ENCODE measurements around the gene GYG2. TPM values are rescaled to one million over a fixed set of nuclear protein-coding genes. Genes with fewer than 3 reads are reported as not detected.
"Not testable (repeated sequence)": the region's sequence is repeated elsewhere in the genome, so short reads cannot be mapped to it uniquely, and the experiment has no call there.

GYG2 gene
- total RNA-seq: not detected in 2 replicates

DNA sequence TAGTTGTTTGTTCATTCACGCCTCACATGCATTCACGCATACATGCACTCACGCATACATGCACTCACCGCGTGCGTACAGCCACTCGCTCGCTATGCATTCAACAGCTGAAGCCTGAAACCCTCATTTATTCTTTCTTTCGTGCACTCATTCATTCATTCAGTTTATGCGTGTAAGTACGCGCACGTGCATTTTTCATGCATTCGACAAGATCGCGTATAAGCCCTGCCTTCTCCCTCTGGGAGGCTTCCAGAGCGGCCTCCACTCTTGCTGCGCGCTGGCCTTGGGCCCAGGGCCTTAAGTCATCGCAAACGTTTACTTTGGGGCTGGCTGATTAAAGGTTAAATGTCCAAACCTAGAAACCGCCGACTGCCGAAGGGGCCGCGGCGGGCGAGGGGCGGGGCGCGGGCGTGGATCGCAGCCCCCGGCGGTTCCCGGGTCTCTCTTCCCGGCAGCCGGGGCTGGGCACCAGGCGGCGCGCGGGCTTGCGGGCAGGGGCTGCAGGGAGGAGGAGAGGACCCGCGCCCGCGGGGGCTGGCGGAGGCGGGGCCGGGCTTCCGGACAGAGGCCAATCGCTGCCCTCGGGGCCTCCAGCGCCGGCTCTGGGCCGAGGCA, at the start of gene GYG2:
Gene GYG2, plus strand, starts transcription at position 587 of the 615 bp plus-strand sequence. CDS start 1,259 bp downstream, outside the sequence.
- Mint-ChIP-seq H3K9me3 (no peaks in the 10 kb centered on the region), H3K36me3 (ENCODE audit: low read depth) (no peaks in the 10 kb centered on the region), H3K4me1 (ENCODE audit: low read depth) (no peaks in the 10 kb centered on the region), H3K27ac (no peak within 1 kb of the TSS), H3K4me3 (no peak within 1 kb of the TSS), H3K27me3 (ENCODE audit: insufficient read depth) (peaks cover 7% of the 10 kb centered on the region)
- intact Hi-C loops (cut with micrococcal nuclease): no loop called here
- DNase-seq (ENCODE audit: low spot score): no peak

- H3K4me3 Mint-ChIP-seq; H3K27me3 Mint-ChIP-seq (ENCODE audit: insufficient read depth); H3K4me1 Mint-ChIP-seq (ENCODE audit: low read depth); intact Hi-C loops (cut with micrococcal nuclease); DNase-seq (ENCODE audit: low spot score); H3K36me3 Mint-ChIP-seq (ENCODE audit: low read depth); H3K27ac Mint-ChIP-seq; H3K9me3 Mint-ChIP-seq: not testable (repeated sequence)
Observed at GRCh38 chrX:2780472-2781225, 48.1 kb upstream of the GYG2 start.

GRCh38 chrX:2781226-2781571, 47.5 kb upstream of the GYG2 start:
- H3K9me3 Mint-ChIP-seq: no peaks in the 10 kb centered on the region
- no peak overlapping the region for H3K27ac Mint-ChIP-seq
- no peak for DNase-seq (ENCODE audit: low spot score)
- H3K4me3 Mint-ChIP-seq: no peak overlapping the region
- intact Hi-C loops (cut with micrococcal nuclease): no loop called here
- peaks cover 8% of the 10 kb centered on the region for H3K27me3 Mint-ChIP-seq (ENCODE audit: insufficient read depth)
- H3K4me1 Mint-ChIP-seq (ENCODE audit: low read depth): no peaks in the 10 kb centered on the region
- H3K36me3 Mint-ChIP-seq (ENCODE audit: low read depth): no peaks in the 10 kb centered on the region

DNA sequence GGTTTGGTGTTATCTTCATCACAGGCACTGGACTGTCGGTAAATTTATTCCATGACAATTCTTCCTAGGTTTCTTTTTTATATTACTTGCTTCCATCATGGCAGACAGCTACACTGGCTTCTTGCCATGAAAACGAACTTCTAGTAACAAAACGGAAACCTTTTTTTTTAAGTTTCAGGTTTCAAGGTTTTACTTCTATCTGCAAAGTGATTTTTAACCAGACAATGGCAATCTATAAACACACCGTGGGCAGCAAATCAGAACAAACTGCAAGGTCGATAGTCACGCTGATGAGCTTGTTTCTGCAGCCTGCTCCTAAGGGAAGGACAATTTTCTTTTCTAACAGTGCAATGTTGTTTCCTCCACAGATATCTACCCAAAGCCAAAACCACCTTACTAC, 47.0 kb upstream of the GYG2 start:
- H3K27me3 Mint-ChIP-seq (ENCODE audit: insufficient read depth): peaks cover 8% of the 10 kb centered on the region

DNA sequence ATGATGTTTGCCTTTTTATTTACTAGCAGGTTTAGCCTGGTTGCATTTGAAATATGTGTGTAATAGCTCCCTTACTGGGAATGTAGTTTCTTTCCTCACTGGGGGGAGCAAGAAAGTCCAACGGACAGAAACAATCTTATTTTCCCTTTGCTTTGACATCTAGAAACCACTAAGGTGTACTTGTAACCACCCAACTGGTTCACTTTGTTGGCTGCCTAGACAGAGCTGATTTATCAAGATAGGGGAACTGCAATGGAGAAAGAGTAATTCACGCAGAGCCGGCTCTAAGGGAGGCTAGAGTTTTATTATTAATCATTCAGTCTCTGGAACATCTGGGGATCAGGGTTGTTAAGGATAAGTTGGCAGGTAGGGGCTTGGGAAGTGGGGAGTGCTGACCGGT, 46.6 kb upstream of the GYG2 start:
- no peak for DNase-seq (ENCODE audit: low spot score)
- Mint-ChIP-seq H3K27me3 (ENCODE audit: insufficient read depth) (peaks cover 8% of the 10 kb centered on the region), H3K9me3 (no peaks in the 10 kb centered on the region), H3K4me1 (ENCODE audit: low read depth) (no peaks in the 10 kb centered on the region), H3K27ac (no peak overlapping the region), H3K4me3 (no peak overlapping the region), H3K36me3 (ENCODE audit: low read depth) (no peaks in the 10 kb centered on the region)
- intact Hi-C loops (cut with micrococcal nuclease): no loop called here

More for the DNA sequence above, 47.0 kb upstream of the GYG2 start:
- H3K4me3 Mint-ChIP-seq: no peak overlapping the region
- no peaks in the 10 kb centered on the region for H3K9me3 Mint-ChIP-seq
- H3K4me1 Mint-ChIP-seq (ENCODE audit: low read depth): no peaks in the 10 kb centered on the region
- no peaks in the 10 kb centered on the region for H3K36me3 Mint-ChIP-seq (ENCODE audit: low read depth)
- intact Hi-C loops (cut with micrococcal nuclease): no loop called here
- no peak for DNase-seq (ENCODE audit: low spot score)
- H3K27ac Mint-ChIP-seq: no peak overlapping the region

DNA sequence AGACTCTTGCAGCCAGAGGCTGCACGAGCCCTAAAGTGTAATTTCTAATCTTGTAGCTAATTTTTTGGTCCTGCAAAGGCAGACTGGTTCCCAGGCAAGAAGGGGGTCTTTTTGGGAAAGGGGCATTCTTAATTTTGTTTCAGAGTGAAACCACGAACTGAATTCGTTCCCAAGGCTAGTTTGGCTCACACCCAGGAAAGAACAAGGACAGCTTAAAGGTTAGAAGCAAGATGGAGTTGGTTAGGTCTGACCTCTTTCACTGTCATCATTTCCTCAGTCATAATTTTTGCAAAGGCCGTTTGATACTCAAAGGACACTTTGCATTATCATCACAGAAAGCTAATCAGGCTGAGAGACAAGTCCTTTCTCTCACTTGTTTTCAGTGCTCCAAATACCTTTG, 46.0 kb upstream of the GYG2 start:
- no peak overlapping the region for H3K4me3 Mint-ChIP-seq
- DNase-seq (ENCODE audit: low spot score): no peak
- intact Hi-C loops (cut with micrococcal nuclease): no loop called here
- no peaks in the 10 kb centered on the region for H3K36me3 Mint-ChIP-seq (ENCODE audit: low read depth)
- no peak overlapping the region for H3K27ac Mint-ChIP-seq
- no peaks in the 10 kb centered on the region for H3K9me3 Mint-ChIP-seq
- H3K4me1 Mint-ChIP-seq (ENCODE audit: low read depth): no peaks in the 10 kb centered on the region
- H3K27me3 Mint-ChIP-seq (ENCODE audit: insufficient read depth): peaks cover 8% of the 10 kb centered on the region

GRCh38 chrX:2784026-2784425, 44.7 kb upstream of the GYG2 start:
- Mint-ChIP-seq H3K27me3 (ENCODE audit: insufficient read depth) (peaks cover 6% of the 10 kb centered on the region), H3K27ac (no peak overlapping the region), H3K4me1 (ENCODE audit: low read depth) (no peaks in the 10 kb centered on the region), H3K4me3 (no peak overlapping the region), H3K9me3 (no peaks in the 10 kb centered on the region), H3K36me3 (ENCODE audit: low read depth) (no peaks in the 10 kb centered on the region)
- DNase-seq (ENCODE audit: low spot score): no peak
- intact Hi-C loops (cut with micrococcal nuclease): no loop called here

DNA sequence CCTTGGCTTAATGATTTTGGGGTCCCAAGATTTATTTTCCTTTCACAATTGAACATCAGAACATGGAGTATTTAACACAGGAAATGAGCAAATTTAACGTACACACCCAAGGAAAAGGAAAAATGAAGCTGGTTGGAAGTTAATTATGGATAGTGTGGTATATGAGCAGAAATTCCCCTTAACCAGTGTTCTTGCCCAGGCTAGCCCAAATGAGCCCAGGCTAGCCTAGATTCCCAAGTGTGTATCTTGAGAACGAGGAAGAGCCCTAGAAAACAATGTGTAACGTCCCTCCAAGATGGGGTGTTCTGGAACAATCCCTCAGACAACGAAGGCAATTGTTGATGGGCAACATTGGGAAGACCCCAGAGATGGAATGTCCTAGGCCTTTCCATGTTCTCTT, 43.2 kb upstream of the GYG2 start:
- Mint-ChIP-seq H3K27ac (no peak overlapping the region), H3K36me3 (ENCODE audit: low read depth) (no peaks in the 10 kb centered on the region), H3K4me3 (no peak overlapping the region), H3K4me1 (ENCODE audit: low read depth) (no peaks in the 10 kb centered on the region), H3K27me3 (ENCODE audit: insufficient read depth) (peaks cover 5% of the 10 kb centered on the region), H3K9me3 (no peaks in the 10 kb centered on the region)
- intact Hi-C loops (cut with micrococcal nuclease): no loop called here
- no peak for DNase-seq (ENCODE audit: low spot score)

- Mint-ChIP-seq H3K36me3 (ENCODE audit: low read depth) (no peaks in the 10 kb centered on the region), H3K4me1 (ENCODE audit: low read depth) (no peaks in the 10 kb centered on the region), H3K9me3 (no peaks in the 10 kb centered on the region), H3K27me3 (ENCODE audit: insufficient read depth) (peaks cover 5% of the 10 kb centered on the region), H3K4me3 (no peak overlapping the region), H3K27ac (no peak overlapping the region)
- no peak for DNase-seq (ENCODE audit: low spot score)
- intact Hi-C loops (cut with micrococcal nuclease): no loop called here
Observed at GRCh38 chrX:2788980-2789379, 39.8 kb upstream of the GYG2 start.

DNA sequence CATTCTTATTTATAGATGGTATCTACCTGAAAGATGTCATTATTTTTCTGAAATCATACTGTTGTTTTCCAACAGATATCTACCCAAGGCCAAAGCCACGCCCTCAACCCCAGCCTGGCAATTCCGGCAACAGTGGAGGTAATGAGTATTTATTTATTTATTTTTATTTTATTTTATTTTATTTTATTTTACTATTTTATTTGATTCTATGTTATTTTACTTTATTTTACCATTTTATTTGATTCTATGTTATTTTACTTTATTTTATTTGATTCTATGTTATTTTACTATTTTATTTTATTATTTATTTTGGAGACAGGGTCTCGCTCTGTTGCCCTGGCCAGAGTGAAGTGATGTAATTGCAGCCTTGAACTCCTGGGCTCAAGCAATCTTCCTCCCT, 39.2 kb upstream of the GYG2 start:
- intact Hi-C loops (cut with micrococcal nuclease): no loop called here

GRCh38 chrX:2793752-2794151, 35.0 kb upstream of the GYG2 start:
- intact Hi-C loops (cut with micrococcal nuclease): no loop called here
- H3K27me3 Mint-ChIP-seq (ENCODE audit: insufficient read depth): peaks cover 5% of the 10 kb centered on the region
- DNase-seq (ENCODE audit: low spot score): no peak
- no peaks in the 10 kb centered on the region for H3K36me3 Mint-ChIP-seq (ENCODE audit: low read depth)
- H3K27ac Mint-ChIP-seq: no peak overlapping the region
- no peaks in the 10 kb centered on the region for H3K9me3 Mint-ChIP-seq
- no peak overlapping the region for H3K4me3 Mint-ChIP-seq
- no peaks in the 10 kb centered on the region for H3K4me1 Mint-ChIP-seq (ENCODE audit: low read depth)

More for the DNA sequence above, 39.2 kb upstream of the GYG2 start:
- no peak for DNase-seq (ENCODE audit: low spot score)
- Mint-ChIP-seq H3K27me3 (ENCODE audit: insufficient read depth) (peaks cover 5% of the 10 kb centered on the region), H3K9me3 (no peaks in the 10 kb centered on the region), H3K4me1 (ENCODE audit: low read depth) (no peaks in the 10 kb centered on the region), H3K4me3 (no peak overlapping the region), H3K27ac (no peak overlapping the region), H3K36me3 (ENCODE audit: low read depth) (no peaks in the 10 kb centered on the region)

- Mint-ChIP-seq H3K9me3 (no peaks in the 10 kb centered on the region), H3K27ac (no peak overlapping the region), H3K4me1 (ENCODE audit: low read depth) (no peaks in the 10 kb centered on the region), H3K36me3 (ENCODE audit: low read depth) (no peaks in the 10 kb centered on the region), H3K4me3 (no peak overlapping the region), H3K27me3 (ENCODE audit: insufficient read depth) (peaks cover 5% of the 10 kb centered on the region)
- intact Hi-C loops (cut with micrococcal nuclease): no loop called here
- DNase-seq (ENCODE audit: low spot score): no peak
Observed at GRCh38 chrX:2794336-2794735, 34.4 kb upstream of the GYG2 start.

GRCh38 chrX:2796808-2797207, 31.9 kb upstream of the GYG2 start:
- H3K9me3 Mint-ChIP-seq; H3K27ac Mint-ChIP-seq; intact Hi-C loops (cut with micrococcal nuclease); H3K4me1 Mint-ChIP-seq (ENCODE audit: low read depth); H3K36me3 Mint-ChIP-seq (ENCODE audit: low read depth); H3K4me3 Mint-ChIP-seq; H3K27me3 Mint-ChIP-seq (ENCODE audit: insufficient read depth); DNase-seq (ENCODE audit: low spot score): not testable (repeated sequence)
